Neuron (in vitro differentiated cells): ENCODE measurements around the gene APBA3.

ENCODE experiments used
- H2AFZ ChIP-seq: one replicate; pipeline ENCODE4 v1.6.1; 2013; ENCODE audit warnings: low read depth, mild to moderate bottlenecking, inconsistent platforms, low read length, moderate library complexity
- H3K27me3 ChIP-seq: one replicate; pipeline ENCODE4 v1.6.1; 2013; ENCODE audit warnings: low read length; ENCODE audit not compliant: insufficient read depth
- H3K36me3 ChIP-seq: one replicate; pipeline ENCODE4 v1.6.1; 2013; ENCODE audit warnings: low read length; ENCODE audit not compliant: insufficient read depth
- H3K4me1 ChIP-seq: one replicate; pipeline ENCODE4 v1.6.1; 2013; ENCODE audit warnings: low read length; ENCODE audit not compliant: insufficient read depth
- H3K4me3 ChIP-seq: 2 replicates; pipeline ENCODE4 v1.5.1; 2013; ENCODE audit warnings: mild to moderate bottlenecking, low read length, moderate library complexity
- H3K9me3 ChIP-seq: one replicate; pipeline ENCODE4 v1.6.1; 2013; ENCODE audit warnings: low read length

Gene APBA3, protein sequence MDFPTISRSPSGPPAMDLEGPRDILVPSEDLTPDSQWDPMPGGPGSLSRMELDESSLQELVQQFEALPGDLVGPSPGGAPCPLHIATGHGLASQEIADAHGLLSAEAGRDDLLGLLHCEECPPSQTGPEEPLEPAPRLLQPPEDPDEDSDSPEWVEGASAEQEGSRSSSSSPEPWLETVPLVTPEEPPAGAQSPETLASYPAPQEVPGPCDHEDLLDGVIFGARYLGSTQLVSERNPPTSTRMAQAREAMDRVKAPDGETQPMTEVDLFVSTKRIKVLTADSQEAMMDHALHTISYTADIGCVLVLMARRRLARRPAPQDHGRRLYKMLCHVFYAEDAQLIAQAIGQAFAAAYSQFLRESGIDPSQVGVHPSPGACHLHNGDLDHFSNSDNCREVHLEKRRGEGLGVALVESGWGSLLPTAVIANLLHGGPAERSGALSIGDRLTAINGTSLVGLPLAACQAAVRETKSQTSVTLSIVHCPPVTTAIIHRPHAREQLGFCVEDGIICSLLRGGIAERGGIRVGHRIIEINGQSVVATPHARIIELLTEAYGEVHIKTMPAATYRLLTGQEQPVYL

DNA sequence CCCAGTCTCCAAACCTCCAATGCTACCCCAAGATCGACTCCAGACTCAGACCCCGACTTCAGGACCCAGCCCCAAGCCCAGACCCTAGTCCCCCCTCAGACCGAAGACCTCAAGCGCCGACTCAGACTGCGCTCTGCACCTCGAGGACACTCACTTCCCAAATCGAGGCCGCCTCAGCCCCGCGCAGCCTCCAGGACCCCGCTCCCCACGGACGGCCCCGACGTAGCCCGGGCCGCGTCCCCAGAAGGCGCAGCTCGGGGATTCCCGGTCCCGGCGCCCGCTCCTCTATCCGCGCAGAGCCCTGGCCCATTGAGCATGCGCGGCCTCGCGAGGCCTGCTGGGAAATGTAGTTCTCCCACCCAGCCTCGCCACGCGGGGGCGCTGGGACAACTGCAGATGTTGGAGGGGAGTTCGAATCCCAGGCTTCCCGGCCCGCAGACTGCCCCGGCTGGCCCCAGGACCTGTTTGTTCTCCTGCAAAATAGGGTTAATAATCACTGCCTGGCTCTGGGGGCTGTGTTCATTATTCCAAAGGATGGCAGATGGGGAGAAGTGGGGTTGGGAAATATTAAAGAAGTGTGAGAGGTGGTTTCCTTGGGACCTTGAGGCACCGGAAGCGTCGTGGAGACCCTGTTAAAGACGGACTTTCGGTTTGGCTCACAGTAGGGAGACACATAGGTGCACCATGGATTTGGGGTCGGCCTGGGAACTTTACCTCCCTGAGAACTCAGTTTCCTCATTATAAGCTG is at the start of gene APBA3:
APBA3 (minus strand) TSS at position 311 of the 748 bp plus-strand sequence. CDS start 1,428 bp downstream, outside the sequence.
- Histone ChIP-seq H3K36me3 (peaks cover 15% of the 10 kb centered on the region), H3K27me3 (no peaks in the 10 kb centered on the region), H3K9me3 (no peaks in the 10 kb centered on the region), H3K4me3 (peak within 1 kb of the TSS; percentile 86), H3K4me1 (peaks cover 3% of the 10 kb centered on the region), H2AFZ (peak within 1 kb of the TSS; percentile 81)

GRCh38 chr19:3810708-3811355 is 49.3 kb upstream of the APBA3 start:
- H2AFZ ChIP-seq, result no peak overlapping the region
- no peaks in the 10 kb centered on the region for H3K27me3 ChIP-seq
- H3K4me3 ChIP-seq, result no peak overlapping the region
- no peaks in the 10 kb centered on the region for H3K36me3 ChIP-seq
- H3K4me1 ChIP-seq, result no peaks in the 10 kb centered on the region
- H3K9me3 ChIP-seq, result no peaks in the 10 kb centered on the region

DNA sequence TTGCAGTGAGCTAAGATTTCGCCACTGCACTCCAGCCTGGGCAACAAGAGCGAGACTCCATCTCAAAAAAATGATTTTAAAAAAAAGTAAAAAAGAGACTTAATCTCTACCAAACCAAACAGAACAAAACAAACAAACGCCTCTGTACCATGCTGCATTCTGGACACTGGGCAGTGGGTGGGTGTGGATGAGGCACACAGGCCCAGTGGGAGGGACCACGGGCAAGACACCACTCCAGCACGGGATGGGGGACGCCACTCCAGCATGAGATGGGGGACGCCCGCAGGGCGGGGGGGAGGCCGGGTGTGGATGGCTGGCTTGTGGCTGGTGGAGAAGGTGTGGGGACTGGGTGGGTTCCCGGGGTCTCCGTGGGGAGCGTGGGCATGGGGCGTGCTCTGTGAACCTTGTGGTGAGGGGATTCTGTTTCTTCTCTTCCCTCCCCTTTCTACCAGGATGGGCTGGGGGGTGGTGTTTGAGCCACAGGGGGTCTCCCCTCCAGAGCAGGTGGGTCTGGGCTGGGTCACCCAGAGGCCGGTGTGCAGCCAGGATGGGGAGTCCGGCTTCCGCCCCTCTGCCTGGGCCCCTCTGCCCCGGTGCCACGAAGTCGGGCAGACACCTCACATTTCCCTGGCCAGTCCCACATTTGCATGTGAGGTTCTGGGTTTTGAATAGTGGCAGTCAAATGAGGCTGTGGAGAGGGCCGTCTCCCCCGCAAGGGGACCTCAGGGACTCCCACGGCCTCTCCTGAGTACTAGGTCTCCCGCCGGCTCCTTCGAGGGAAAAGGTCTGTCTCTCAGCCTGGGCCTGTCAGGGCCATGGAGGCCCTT is 48.6 kb upstream of the APBA3 start:
- H3K27me3 ChIP-seq, result peaks cover 5% of the 10 kb centered on the region
- no peak overlapping the region for H2AFZ ChIP-seq
- H3K36me3 ChIP-seq, result no peaks in the 10 kb centered on the region
- H3K9me3 ChIP-seq, result no peaks in the 10 kb centered on the region
- H3K4me3 ChIP-seq, result no peak overlapping the region
- no peaks in the 10 kb centered on the region for H3K4me1 ChIP-seq

DNA sequence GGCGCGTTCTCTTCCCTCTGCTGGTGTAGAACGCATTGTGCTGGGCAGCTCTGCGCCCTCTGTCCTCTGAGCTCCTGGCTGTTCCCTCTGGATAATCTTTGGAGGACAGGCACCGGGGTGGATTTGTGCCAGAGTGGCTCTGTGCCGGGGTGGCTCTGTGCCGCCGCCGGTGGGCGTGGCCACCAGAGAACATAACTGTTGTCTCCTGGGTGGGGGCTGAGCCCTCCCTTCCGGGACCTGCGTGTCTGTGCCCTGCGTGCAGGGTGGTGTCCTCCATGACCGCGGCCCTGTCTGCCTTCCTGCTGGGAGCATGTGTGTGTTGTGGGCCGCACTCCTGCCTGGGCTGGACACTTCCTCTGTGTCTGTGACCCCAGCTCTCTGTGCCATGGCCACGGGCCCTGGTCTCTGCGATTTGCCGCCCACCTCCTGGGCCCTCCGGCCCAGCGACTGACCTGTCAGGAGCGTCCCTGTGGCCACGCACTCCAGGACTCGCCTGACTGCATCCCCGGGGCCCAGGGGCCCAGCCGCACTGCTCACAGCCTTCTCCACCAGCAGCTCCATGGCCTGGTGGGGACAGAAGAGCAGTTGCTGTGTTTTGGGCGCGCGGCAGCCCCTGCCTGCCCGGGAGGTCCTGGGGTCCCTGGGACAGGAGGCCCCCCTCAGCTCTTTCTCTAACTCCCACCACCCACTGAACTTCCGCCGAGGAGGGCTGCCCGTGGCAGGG is 47.1 kb upstream of the APBA3 start:
- peaks cover 12% of the 10 kb centered on the region for H3K27me3 ChIP-seq
- H3K36me3 ChIP-seq, result no peaks in the 10 kb centered on the region
- no peaks in the 10 kb centered on the region for H3K9me3 ChIP-seq
- H3K4me1 ChIP-seq, result no peaks in the 10 kb centered on the region
- H3K4me3 ChIP-seq, result no peak overlapping the region
- H2AFZ ChIP-seq, result no peak overlapping the region

DNA sequence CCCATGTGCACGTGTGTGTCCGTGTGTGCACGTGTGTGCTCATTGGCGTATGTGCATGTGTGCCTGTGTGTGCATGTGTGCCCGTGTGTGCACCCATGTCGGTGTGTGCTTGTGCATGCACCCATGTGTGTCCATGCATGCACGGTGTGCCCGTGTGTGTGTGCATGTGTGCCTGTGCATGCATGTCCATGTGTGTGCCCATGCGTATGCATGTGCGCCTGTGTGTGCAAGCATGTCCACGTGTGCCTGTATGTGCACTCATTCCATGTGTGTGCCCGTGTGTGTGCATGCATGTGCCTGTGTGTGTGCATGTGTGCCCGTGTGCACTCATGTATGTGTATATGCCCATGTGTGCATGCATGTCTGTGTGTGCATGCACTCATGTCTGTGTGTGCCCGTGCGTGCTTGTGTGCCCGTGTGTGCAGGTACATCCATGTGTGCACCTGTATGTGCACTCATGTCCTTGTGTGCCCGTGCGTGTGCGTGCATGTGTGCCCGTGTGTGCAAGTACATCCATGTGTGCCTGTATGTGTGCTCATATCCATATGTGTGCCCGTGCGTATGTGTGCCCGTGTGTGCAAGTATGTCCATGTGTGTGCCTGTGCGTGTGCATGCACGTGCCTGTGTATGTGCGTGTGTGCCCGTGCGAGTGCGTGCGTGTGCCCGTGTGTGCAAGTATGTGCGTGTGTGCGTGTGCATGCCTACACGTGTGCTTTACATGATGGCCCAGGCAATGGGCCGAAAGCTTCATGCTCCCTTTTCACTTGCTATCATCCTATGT is 46.3 kb upstream of the APBA3 start:
- Histone ChIP-seq H3K4me3 (no peak overlapping the region), H3K9me3 (no peaks in the 10 kb centered on the region), H3K36me3 (no peaks in the 10 kb centered on the region), H2AFZ (no peak overlapping the region), H3K27me3 (peaks cover 18% of the 10 kb centered on the region), H3K4me1 (no peaks in the 10 kb centered on the region)

- Histone ChIP-seq H3K9me3 (no peaks in the 10 kb centered on the region), H3K27me3 (peaks cover 21% of the 10 kb centered on the region), H3K4me3 (no peak overlapping the region), H3K4me1 (no peaks in the 10 kb centered on the region), H3K36me3 (no peaks in the 10 kb centered on the region), H2AFZ (no peak overlapping the region)
Measured at GRCh38 chr19:3807131-3807480, 45.6 kb upstream of the APBA3 start.

DNA sequence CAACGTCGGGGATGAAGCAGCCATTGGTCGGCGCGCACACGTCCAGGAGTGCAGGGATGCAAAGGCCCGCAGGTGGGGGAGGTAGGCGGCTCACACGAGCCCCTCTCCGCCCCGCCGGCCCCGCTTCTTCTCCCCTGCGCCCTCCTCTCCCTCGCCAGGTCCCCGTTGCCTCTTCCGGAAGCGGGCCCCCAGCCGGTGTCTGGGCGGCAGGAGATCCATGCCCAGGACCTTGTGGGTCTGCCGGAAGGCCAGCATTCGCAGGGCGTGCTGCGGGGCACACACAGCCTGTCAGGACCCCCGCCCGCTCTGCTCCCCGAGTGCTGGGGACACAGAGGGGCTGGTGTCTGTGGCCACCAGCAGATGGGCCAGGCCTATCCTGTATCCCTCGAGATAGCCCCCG is 44.4 kb upstream of the APBA3 start:
- peaks cover 9% of the 10 kb centered on the region for H3K4me1 ChIP-seq
- no peaks in the 10 kb centered on the region for H3K9me3 ChIP-seq
- H3K27me3 ChIP-seq, result peaks cover 33% of the 10 kb centered on the region
- no peaks in the 10 kb centered on the region for H3K36me3 ChIP-seq
- no peak overlapping the region for H2AFZ ChIP-seq
- no peak overlapping the region for H3K4me3 ChIP-seq

GRCh38 chr19:3804429-3804828 is 42.9 kb upstream of the APBA3 start:
- peaks cover 36% of the 10 kb centered on the region for H3K27me3 ChIP-seq
- no peak overlapping the region for H2AFZ ChIP-seq
- H3K4me3 ChIP-seq, result no peak overlapping the region
- H3K36me3 ChIP-seq, result no peaks in the 10 kb centered on the region
- peaks cover 9% of the 10 kb centered on the region for H3K4me1 ChIP-seq
- H3K9me3 ChIP-seq, result no peaks in the 10 kb centered on the region

- H3K9me3 ChIP-seq, result no peaks in the 10 kb centered on the region
- H3K4me1 ChIP-seq, result peaks cover 9% of the 10 kb centered on the region
- no peaks in the 10 kb centered on the region for H3K36me3 ChIP-seq
- H3K27me3 ChIP-seq, result peaks cover 40% of the 10 kb centered on the region
- H2AFZ ChIP-seq, result no peak overlapping the region
- H3K4me3 ChIP-seq, result no peak overlapping the region
Measured at GRCh38 chr19:3803986-3804385, 42.5 kb upstream of the APBA3 start.

- Histone ChIP-seq H3K36me3 (no peaks in the 10 kb centered on the region), H3K9me3 (no peaks in the 10 kb centered on the region), H3K4me1 (peaks cover 9% of the 10 kb centered on the region), H2AFZ (no peak overlapping the region), H3K4me3 (no peak overlapping the region), H3K27me3 (peaks cover 41% of the 10 kb centered on the region)
Measured at GRCh38 chr19:3803114-3803888, 41.8 kb upstream of the APBA3 start.
